Measurements from ENCODE around the gene MYO1D.

- TF ChIP-seq SNAI2 (CRISPR knock-in tag; IDR thresholded peaks at IDR 0.05) (no peak), TOX (CRISPR knock-in tag; IDR thresholded peaks at IDR 0.05; ENCODE audit: borderline replicate concordance) (no peak), ISL1 (CRISPR knock-in tag; IDR thresholded peaks at IDR 0.05) (no peak), ZC3H10 (CRISPR knock-in tag; IDR thresholded peaks at IDR 0.05) (no peak), CSRNP3 (CRISPR knock-in tag; IDR thresholded peaks at IDR 0.05) (no peak), RARB (CRISPR knock-in tag; IDR thresholded peaks at IDR 0.05) (no peak), CREB5 (CRISPR knock-in tag; IDR thresholded peaks at IDR 0.05; ENCODE audit: low read depth) (no peak), ZFP30 (CRISPR knock-in tag; IDR thresholded peaks at IDR 0.05) (no peak), TCF4 (CRISPR knock-in tag; IDR thresholded peaks at IDR 0.05; ENCODE audit: borderline replicate concordance) (no peak), ZNF8 (CRISPR knock-in tag; IDR thresholded peaks at IDR 0.05) (no peak), ZFP3 (CRISPR knock-in tag; IDR thresholded peaks at IDR 0.05) (no peak), ARNTL (CRISPR knock-in tag; IDR thresholded peaks at IDR 0.05; ENCODE audit: borderline replicate concordance, low read depth) (no peak), OSR1 (CRISPR knock-in tag; IDR thresholded peaks at IDR 0.05) (no peak)
- TF ChIP-seq, protein P1, sequence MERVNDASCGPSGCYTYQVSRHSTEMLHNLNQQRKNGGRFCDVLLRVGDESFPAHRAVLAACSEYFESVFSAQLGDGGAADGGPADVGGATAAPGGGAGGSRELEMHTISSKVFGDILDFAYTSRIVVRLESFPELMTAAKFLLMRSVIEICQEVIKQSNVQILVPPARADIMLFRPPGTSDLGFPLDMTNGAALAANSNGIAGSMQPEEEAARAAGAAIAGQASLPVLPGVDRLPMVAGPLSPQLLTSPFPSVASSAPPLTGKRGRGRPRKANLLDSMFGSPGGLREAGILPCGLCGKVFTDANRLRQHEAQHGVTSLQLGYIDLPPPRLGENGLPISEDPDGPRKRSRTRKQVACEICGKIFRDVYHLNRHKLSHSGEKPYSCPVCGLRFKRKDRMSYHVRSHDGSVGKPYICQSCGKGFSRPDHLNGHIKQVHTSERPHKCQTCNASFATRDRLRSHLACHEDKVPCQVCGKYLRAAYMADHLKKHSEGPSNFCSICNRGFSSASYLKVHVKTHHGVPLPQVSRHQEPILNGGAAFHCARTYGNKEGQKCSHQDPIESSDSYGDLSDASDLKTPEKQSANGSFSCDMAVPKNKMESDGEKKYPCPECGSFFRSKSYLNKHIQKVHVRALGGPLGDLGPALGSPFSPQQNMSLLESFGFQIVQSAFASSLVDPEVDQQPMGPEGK (CRISPR knock-in tag; IDR thresholded peaks at IDR 0.05; ENCODE audit: borderline replicate concordance), result no peak
These were observed 163.8 kb downstream of the MYO1D start for GRCh38 chr17:32713081-32713480.
